T follicular helper cell (primary cell): Measurements from ENCODE around the gene PIGC.
"Not testable (repeated sequence)": the region's sequence is repeated elsewhere in the genome, so short reads cannot be mapped to it uniquely, and the experiment has no call there.

Source experiments
- DNase-seq: peaks from one replicate; pipeline ENCODE4 v3.0.0-alpha.2; 2020; ENCODE audit warnings: low read depth

The PIGC gene

DNA sequence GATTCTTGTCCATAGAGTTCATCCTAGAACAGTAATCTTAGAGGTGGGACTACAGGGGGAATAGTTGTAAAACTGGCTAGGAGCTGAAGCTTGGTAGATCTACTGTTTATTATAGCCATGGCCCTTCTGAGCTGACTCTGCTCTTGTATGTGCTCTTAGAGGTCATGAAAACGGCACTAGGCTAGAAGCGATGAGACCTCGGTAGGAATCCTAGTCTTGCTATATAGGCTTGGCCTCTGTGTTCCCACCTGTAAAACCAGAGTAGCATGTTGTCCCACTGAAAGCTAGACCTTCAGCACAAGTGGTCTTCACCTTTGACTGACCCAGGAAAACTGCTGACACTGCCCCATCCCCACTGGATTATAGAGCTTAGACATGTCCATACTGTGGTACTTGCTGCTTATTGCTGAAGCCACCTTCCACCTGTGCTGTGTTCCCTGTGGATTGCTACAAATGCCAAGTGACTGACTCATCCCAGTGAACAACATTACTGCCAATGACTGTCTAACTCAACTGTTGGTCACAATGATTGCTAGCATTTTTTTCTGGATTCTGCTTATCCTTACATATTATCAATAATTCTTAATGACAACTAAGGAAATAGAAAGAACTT is 23.0 kb upstream of the PIGC start:
- DNase-seq: no peak

DNA sequence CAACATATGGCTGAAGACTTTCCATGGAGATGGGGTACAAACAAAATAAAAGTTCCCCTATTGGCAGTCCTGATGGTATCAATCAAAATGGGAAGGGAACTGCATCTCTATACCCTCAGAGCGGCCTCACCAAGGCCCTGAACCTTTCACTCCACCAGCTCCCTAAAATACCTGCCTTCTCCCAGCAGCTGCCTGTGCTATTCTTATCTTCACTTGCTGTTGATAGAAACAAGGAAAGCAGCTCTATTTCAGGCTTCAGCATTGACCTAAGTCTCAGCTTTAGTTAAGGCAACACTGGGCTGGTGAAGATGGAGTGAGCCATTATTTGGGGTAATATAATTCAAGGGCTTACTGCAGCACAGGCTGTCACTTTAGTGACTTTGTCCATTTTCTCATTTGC is 21.7 kb upstream of the PIGC start:
- DNase-seq: no peak

DNA sequence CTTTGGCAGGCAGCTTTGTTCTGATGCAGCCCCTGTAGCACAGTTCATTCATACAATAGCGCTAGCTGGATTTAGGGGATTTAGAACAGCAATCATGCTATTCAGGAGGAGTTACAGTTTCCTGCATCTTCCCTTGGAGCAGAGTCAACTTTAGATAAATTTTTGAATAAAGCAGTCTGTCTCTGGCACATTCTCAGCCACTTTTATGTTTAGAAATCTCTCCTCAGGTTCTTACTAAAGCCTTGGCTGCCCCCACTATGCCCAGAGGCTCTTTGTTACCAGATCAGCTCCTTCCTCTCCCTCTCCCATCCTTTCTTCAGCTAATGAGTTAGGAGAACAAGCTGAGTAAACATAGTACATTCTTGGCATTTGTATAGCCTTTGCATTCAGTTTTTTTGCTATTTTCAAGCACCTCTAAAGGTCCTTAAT is 17.0 kb upstream of the PIGC start:
- DNase-seq: no peak

DNA sequence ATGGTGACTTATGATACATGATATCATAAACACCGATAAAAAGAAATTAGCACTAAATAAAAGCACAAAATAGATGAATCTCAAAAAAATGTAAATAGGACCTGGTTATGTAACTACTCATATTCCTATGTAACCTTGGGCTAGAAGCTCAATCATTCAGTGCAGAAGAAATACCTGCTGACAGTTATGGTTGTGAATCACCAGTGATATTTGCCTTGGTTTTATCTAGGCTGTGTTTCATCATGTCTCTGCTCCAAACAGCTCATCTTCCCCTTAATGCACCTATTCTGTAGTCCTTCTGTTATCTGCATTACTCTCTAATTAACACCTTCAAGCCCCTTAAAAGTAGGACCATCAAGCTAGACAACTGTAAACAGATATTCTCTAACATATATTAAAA is 16.3 kb upstream of the PIGC start:
- DNase-seq: no peak

DNA sequence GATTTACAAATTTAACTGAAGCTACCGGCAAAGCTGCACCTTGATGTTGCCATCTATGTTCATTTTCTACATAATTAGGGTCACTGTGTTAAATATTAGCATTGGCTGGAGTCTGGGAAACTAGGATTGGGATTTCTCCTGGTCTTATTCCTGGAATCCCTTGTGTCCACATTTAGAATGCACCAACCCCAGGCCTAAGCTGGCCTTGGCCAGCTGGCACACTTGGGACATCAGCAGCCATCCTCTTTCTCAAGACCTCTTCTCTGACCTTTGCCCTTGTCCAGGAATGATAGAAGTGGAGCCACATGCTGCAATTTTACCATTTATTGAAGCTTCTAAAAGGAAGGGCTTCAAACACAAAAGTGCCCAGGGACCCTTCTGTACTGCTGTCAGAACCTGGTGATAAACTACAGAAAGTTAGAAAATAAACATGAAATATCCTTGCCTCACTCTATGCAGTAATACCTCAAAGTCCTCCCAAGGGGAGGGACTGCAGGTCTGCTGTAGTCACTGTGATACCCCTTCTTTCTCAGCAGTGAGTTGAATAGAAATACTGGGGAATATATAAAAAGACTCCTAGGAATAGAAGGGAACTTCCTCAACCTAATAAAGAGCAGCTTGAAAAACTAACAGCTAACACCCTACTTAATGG is 13.7 kb upstream of the PIGC start:
- DNase-seq: no peak

DNA sequence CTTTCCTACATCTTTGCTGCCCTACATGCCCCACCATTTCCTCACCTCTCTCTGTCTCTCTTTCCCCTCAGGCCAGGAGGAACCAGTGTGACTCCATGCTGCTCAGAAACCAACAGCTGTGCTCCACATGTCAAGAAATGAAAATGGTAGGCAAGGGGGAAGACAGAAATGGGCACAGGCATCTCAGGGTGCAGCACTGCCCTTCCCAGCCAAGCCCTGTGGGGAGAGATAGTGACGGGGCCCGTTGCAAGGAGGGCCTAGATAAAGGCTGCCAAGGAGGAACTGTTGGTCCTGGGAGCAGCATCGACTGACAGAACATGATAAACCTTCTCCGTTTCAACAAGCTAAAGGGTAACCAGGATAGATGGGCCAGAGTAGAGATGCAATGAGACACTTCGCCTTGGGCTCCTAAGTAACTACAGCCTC is 12.5 kb upstream of the PIGC start:
- no peak for DNase-seq

DNA sequence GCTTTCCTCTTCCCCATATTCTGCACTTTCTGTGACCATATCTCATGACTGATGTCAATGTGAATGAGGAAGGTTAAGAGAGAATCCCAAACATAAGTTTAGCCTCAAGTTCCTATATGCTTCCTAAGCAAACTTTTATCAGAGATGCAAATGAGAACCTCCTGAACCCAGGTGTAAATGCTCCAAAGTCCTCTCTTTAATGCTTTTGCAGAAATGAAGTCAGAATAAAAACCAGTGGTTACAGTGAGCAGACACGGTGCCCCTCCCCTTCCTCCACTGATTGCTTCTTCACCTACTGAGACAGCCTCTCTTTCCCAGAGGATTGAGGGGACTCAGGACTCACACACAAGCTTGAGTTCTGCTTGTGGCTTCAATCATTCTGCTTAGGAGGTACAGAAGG is 11.6 kb upstream of the PIGC start:
- no peak for DNase-seq

DNA sequence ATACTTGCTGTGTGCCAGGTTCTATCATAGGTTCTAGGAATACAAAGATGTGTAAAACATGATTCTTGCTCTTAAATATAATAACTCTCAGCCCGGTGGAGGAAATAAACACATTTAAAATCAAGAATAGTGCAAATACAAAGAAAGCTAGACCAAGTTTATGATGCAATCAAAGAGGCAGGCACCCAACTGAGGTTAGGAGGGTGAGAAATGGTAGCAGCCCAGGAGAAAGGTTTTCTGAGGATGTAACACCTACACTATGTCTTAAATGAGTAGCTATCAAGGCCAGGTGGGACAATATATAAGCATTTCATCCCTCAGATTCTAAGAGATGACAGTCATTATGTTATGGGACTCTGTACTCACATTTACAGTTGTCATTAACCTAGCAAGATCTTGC is 9.7 kb upstream of the PIGC start:
- no peak for DNase-seq

DNA sequence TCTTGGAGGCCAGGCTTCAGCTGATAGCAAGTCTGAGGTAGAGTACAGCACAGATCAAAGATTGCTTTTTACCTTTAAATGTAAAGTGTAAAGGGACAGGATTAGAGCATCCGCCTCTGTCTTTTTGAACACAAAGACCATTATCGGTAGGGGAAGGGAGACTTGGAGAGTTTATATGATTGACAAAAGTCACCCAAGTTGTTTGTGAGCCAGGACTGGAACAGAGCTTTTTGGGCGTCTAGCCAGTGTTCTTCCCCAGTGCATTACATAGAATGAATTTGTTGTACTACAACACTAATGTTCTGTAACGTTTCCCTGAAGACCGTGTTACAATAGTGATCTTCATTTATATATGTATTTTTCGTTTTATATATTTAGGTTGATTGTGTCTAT is 9.3 kb upstream of the PIGC start:
- DNase-seq: no peak

DNA sequence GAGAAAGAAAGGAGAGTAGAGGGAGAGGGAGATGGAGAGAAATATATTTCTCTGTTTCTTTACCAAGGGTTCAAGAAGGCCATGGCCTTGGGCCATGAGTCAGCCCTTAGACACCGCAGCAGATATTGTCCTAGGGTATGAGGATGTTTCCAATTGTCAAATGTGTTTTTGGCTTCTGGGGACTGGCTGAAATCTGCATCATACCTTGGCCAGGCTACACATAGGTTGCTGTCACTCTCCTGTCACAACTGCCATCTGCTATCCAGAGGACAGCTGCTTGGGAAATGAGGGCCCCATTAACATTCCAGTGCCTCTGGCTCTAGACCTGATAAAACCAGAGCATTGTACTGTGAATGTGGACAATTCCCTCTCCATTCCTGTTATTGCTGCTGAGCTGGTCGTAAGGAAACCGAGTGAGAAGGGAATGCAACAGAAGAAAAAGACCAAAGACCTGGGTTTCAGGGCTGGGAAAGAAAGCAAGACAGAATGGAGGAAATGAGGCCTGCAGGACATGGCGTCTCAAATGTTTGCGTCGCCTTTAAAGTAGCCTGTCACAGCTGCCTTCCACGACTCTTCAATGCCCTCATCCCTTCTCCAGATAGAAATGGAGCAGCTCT is 8.8 kb upstream of the PIGC start:
- no peak for DNase-seq

DNA sequence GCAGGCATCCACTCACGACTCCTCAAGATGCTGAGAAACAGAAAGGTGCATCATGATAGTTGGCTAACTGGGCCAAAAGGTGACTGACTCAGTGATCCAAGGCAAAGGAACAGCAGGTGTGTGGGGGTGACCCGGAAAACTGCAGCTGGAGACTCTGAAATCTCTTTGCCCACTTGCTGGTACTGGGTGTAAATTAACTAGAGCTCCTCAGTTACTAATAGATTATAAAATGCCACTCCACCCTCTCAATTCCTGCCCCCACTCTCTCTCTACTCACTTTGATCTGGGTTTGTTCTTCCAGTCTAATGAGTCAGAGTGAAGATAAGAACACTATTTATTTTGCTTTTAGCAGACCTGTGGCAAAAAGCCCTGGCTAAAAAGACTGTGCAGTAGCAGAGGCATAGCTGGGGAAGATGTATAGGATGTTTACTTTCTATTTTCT is 7.2 kb upstream of the PIGC start:
- no peak for DNase-seq

DNA sequence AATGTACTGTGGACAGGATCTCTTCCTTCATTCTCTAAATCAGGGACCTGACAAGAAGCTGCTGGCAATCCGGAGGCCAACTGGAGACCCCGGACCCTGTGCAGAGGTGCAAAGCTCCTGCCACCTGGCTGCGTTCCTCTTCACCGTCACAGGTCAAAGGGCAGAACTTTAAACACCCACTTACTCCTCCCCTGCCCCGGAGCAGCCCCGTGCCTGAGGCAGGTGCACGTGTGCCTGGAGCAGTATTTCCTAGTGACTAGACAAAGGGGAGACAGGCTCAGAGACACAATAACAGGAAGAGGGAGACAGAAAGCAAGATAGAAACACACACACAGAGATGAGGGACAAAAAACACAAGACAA is 6.6 kb upstream of the PIGC start:
- no peak for DNase-seq

DNA sequence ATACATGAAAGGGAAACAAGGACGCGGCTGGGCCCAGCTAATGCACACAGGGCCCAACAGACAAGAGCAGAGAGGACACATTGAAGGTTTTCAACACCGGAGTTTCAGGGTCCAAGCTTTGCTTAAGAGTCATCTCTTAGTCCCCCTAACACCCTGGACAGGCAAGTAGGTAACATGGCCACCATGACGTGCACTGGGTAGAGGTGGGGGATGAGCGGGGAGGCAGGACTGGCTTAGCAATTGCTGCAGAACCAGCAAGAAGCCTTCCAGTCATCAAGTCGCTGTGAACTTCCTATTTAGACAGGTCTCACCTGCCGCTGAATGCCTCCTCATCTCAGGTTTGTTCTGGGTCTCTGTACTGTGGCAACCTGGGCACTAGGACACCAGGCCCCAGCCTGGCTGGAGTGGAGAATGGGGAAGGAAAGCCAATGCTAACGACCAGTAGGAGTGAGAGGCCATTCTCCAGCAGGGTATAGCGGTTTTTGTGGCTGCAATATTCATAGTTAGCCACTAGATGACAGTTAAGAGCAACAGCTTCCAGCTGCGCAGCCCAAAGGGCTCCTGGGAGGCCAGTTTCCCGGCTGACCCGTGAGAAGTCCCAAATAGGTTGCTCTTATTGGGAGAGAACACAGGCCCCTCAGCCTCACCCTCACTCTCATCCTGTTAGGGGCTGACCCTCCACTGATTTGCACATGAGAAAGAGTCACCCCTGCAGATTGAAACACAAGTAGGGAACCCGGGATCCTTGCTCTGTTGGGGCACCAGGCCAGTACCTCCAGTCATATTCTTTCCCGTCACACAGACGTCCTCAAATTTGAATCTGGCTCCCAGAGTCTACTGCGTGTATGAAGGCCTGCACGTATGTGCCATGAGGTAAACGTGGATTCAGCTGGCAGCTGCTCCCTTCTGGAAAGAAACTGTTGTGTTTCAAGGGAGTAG is 6.0 kb upstream of the PIGC start:
- DNase-seq: no peak

DNA sequence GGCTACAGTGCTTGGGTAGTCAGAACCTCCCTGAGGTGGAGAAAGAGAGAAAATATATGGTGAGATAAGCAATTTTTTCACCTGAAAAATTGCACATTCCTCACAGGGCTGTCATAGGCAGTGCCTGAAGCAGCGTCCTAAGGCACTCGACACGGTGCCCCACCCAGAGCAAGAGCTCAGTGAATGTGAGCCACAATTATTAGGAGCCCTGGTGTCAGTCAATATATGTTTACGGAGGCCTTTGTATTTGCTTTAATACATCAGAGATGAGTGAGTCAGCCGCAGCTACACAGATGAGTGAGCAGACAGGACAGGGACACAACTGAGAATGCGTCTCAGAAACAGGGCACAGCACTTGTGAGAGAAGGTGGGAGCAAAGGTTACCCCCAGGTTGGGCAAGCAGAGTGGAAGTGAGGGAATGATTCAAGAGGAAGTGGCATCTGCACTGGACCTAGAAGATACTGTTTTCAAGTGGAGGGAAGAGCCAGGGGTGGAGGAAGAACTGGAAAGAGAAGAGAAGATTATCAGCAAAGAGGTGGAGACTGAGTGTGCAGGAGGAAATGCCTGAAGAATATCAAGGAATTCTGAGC is 5.2 kb upstream of the PIGC start:
- no peak for DNase-seq

DNA sequence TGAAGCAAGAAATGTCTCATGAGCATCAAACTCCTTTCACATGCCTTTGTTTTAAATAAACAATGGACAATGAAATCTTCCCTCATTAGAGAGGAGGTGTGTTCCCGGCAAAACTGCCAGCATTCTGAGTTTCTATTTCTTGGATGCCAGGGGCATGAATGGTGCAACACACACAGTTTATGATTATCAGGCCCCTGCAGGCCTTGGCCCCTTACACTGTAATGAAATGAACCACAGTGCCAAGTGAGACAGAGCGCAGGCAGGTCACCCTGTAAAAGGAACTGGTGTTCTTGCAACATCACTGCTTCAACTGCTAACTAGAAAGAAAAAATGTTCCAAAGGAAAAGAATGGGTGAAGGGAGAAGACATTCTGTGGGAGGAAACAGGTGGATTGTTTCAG is 3.8 kb upstream of the PIGC start:
- no peak for DNase-seq

DNA sequence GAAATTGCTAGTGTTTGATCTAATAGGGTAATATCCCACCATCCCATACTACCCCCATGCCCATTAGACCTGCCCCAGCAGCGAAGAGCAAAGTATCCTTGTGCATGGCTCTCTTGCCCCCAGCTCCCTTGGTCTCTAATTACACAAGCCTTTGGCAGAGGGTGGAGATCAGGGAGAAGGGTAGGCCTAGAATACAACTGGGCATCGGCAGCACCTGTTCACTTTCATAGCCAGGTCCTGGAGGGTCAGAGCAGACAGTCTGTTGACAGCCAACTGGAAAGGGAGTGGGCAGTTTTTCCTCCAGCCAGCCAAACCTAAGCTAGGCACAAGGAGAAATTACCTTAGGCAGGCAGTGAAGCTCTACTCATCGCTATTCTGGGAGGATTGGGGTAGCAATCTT is 2.7 kb upstream of the PIGC start:
- no peak for DNase-seq

DNA sequence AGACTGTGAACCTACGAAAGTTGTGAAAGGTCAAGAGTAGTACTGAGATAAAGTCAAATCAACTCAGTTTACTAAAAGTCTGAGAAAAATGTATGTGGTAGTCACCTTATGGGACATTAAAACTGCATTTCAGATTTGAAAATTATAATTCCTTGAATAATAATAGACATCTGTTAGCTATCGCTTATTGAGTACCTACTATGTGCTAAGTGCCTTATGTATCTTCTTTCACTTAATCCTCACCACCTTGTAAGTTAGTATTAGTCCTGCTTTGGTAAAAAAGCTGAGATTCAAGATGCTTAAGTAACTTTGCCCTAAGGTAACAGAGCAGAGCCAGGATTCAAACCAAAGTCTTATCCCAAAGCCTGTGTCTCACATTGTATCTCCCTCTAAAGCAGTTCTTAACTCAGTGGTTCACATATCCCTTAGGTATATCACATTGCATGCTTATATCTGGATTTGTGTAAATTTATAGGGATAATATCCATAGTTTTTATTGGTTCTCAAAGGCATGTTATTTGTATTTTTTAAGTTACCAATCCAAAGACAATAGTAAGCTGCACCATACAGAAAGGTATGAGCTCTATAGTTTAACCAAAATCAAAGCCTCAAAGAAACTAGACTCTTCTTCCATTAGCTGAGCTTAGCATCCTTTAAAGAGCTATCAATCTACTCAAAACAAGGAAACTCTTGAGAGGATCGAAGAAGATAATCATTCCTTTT is 865 bp downstream of the PIGC start:
- no peak for DNase-seq

DNA sequence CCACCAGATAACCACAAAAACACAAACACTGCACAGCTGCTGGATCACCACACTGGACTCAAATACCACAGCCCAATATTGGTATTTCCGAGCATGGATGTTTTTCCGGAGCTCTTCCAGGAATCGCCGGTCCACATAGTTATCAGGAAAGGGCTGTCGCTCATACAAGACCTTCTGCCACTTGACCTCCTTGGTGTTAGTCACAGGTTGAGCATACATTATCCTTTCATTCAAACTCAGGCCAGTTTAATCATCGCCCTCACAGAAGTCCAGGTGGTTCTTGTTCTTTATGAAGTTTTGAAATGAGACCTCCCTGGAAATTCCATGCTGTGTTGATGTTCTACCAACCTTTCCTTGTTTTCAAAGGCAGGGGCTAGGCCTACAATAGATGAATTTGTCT is 1.5 kb downstream of the PIGC start:
- DNase-seq: no peak

DNA sequence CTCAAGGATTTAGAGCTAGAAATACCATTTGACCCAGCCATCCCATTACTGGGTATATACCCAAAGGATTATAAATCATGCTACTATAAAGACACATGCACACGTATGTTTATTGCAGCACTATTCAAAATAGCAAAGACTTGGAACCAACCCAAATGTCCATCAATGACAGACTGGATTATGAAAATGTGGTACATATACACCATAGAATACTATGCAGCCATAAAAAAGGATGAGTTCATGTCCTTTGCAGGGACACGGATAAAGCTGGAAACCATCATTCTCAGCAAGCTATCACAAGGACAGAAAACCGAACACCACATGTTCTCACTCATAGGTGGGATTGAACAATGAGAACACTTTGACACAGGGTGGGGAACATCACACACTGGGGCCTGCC is 6.7 kb downstream of the PIGC start:
- DNase-seq: not testable (repeated sequence)

DNA sequence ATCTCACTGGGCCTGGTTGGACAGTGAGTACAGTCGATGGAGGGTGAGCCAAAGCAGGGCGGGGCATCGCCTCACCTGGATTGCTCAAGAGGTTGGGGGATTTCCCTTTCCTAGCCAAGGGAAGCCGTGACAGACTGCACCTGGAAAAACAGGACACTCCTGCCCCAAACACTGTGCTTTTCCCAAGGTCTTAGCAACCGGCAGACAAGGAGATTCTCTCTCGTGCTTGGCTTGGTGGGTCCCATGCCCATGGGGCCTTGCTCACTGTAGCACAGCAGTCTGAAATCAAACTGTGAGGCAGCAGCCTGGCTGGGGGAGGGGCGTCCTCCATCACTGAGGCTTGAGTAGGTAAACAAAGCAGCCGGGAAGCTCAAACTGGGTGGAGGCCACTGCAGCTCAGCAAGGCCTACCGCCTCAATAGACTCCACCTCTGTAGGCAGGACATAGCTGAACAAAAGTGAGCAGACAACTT is 12.1 kb downstream of the PIGC start:
- no peak for DNase-seq

DNA sequence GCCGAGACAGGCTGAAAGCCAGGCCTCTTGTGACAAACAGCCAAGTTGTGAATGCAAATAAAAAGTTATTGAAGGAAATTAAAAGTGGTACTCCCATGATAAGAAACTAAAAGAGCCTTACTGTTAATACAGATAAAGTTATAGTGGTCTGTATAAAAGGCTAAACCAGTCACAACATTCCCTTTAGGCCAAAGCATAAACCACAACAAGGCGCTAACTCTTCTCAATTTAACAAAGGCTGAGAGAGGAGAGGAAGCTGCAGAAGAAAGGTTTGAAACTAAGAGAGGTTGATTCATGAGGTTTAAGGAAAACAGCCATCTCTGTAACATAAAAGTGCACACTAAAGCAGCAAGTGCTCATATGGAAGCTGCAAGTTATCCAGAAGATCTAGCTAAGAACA is 12.7 kb downstream of the PIGC start:
- DNase-seq: no peak

DNA sequence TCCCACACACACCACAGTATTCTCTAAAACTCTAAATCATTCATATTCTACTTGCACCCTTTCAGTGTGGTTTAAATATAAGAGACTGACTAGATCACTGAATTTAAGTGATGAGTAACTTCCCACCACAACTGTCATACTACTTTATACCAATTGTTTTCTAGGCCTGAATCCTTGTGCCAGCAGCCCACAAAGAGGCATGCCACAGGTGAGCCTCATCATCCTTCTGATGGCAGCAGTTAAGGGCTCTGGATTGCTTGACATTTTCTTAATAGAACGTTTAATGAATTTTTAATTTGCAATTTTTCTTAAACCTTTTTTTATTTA is 13.8 kb downstream of the PIGC start:
- no peak for DNase-seq
